Astrocyte of the spinal cord (primary cell): ENCODE results near the gene SUSD4.

Source experiments
- DNase-seq: peaks from one replicate; pipeline ENCODE4 v3.0.0; 2011; ENCODE audit warnings: low read depth, low spot score
- H3K4me3 ChIP-seq: 2 replicates; pipeline ENCODE4 v1.5.1; 2011; ENCODE audit warnings: low read depth, mild to moderate bottlenecking, low read length, moderate library complexity
- CTCF ChIP-seq: IDR thresholded peaks from 2 replicates; pipeline ENCODE4 v1.5.1; 2012; ENCODE audit warnings: low read depth, mild to moderate bottlenecking, low read length, inconsistent platforms
- in situ Hi-C: cut with HindIII; loops from 2 replicates; pipeline ENCODE4 v1.10.0; 2017; ENCODE audit warnings: low sequenced_read_pairs

Gene SUSD4

GRCh38 chr1:223363057-223363855 is 720 bp downstream of the SUSD4 start:
- no peak for TF ChIP-seq CTCF

GRCh38 chr1:223358826-223359225 is 5.2 kb downstream of the SUSD4 start:
- no peak for TF ChIP-seq CTCF
- in situ Hi-C loops, result no loop called here
- H3K4me3 ChIP-seq, result no peak overlapping the region
- no peak for DNase-seq

More at GRCh38 chr1:223363057-223363855, 720 bp downstream of the SUSD4 start:
- in situ Hi-C loops, result no loop called here
- peak; percentile 17 for DNase-seq
- H3K4me3 ChIP-seq, result no peak overlapping the region

GRCh38 chr1:223355699-223356098 is 8.3 kb downstream of the SUSD4 start:
- in situ Hi-C loops, result no loop called here
- TF ChIP-seq CTCF, result no peak
- no peak for DNase-seq

GRCh38 chr1:223353939-223354338 is 10.0 kb downstream of the SUSD4 start:
- TF ChIP-seq CTCF, result no peak
- in situ Hi-C loops, result no loop called here
- no peak for DNase-seq
- H3K4me3 ChIP-seq, result no peak overlapping the region

More at GRCh38 chr1:223355699-223356098, 8.3 kb downstream of the SUSD4 start:
- H3K4me3 ChIP-seq, result no peak overlapping the region

GRCh38 chr1:223352944-223353343 is 11.0 kb downstream of the SUSD4 start:
- in situ Hi-C loops, result no loop called here
- TF ChIP-seq CTCF, result no peak
- no peak for DNase-seq
- H3K4me3 ChIP-seq, result no peak overlapping the region

- in situ Hi-C loops, result no loop called here
- TF ChIP-seq CTCF, result no peak
- H3K4me3 ChIP-seq, result no peak overlapping the region
- DNase-seq, result no peak
Observed at GRCh38 chr1:223350361-223350908, 13.5 kb downstream of the SUSD4 start.
